A549 treated with CORT108297 at 1 μM for 4 hours (cell line): ENCODE data around the gene NUCKS1. TPM values are rescaled to one million over a fixed set of nuclear protein-coding genes. Genes with fewer than 3 reads are reported as not detected.

ENCODE experiments used
- total RNA-seq: library from RNA; stranded (reverse); fragments of 200-300 nt; extraction: Qiagen RNA extraction; gene quantifications from 5 replicates; pipeline ENCODE4 v1.2.3, GENCODE V29; 2022

Gene NUCKS1, protein sequence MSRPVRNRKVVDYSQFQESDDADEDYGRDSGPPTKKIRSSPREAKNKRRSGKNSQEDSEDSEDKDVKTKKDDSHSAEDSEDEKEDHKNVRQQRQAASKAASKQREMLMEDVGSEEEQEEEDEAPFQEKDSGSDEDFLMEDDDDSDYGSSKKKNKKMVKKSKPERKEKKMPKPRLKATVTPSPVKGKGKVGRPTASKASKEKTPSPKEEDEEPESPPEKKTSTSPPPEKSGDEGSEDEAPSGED
- total RNA-seq: 91.1 to 165 TPM (median 122 TPM) in 5 replicates

DNA sequence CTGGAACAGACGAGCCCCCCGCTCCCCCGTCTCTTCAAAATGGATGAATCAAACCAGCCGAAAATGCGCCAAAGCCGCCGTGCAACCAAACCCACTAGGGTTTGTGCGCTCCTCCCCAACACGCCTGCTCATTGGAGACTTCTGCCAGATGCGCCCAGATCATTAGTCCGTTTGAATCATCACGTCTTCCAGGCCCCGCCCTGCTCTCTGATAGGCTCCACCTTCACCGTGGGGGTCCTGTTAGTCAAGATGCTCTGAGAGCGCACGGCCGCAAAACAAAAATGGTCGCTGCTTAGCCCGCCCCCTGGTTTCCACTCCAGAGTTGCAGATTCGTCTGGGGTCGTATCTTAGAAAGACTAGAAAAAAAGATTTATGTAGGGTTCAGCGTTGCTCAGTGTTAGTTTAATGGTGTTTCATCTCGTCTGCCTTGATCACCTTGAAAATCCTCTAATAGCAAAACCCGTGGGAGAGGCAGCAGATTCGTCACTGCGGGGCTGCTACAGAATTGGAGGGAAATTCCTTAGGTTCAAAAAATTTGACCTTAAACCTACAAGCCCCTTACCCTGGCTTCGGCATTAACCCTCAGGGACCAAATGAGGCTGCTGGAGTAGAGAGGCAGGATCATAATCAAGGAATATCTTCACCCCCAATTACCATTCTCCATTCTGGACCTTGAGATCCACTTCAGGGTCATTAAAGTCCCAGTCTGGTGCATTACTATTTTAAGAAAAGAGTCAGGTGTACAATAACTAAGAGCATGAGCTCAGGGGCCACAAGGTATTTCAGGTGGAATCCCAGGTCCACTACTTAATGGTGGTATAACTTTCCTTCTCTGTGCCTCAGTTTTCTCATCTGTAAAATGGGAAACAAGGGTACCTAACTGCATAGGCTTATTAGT lies at the start of gene NUCKS1:
Gene NUCKS1, minus strand, starts transcription at position 45 of the 898 bp plus-strand sequence. CDS start 209 bp downstream, outside the sequence.

DNA sequence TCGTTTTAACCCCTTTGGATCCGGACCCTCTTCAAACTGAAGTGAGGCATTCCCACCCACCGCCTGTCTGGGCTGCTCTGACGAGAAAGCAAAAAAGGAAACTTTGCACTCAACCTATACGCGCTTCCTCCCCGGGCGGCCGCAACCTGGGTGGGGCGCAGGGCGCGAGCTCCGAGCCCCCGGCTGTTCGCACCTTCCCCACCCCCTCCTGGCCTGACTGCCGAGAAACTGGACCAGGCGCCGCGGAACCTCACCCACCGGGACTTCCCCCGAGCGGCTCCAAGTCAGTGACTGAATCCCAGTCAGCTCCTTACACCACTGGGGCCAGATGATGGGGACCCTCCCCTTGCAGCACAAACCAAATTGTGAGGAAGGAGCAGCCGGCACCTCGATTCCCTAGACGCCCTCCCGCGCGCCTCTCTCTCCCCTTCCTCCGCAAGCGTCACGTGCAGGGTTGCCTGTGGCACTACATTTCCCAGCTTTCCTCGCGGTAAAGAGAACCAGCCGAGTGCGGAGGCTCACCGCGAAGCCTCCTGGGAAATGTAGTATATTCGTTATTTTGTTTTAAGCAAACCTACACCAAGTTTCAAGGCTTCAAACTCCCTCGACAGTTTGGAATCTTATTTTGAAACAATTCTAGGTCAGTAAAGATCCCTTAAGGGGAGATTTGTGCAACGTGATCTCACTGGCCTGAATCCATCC lies 25.2 kb upstream of the NUCKS1 start, which contains the start of gene RAB29:
Gene RAB29, minus strand, starts transcription at position 468 of the 702 bp plus-strand sequence. CDS start 526 bp downstream, outside the sequence.

DNA sequence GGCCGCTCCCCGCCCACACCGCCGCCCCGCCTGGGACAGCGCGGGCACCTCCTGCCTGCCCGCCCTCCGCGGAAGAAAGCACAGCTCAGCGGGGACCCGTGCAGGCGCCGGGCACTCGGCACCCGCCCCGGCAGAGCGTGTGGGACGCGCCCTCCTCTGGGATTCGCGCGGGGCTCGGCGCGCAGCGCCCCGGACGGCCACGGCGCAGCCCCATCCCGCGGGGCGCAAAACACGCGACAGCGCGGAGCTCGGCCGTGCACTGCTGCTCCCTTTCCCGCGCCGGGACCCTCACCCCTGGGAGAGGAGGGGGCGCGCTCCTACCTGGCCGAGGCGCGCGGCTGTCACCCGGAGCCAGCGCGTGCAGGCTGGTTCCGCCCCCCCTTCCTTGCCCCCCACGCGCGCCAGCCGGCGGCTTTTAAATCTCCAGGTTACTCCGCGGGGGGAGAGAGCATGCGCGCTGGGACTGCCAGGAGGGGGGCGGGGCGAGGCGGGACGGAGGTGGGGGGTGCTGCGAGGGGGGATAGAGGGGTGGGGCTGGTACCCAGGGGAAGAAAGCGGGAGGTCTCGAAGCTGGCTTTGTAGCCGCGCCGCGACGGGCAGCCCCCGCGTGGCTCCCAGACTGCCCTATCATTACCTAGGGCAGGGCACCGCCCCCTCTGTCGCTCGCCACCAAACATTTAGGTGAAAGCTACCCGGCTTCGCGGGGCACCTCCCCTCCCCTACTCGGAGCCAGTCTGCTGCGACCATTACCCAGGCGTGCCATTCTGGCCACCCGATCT lies 69.7 kb downstream of the NUCKS1 start, which contains the start of gene SLC45A3:
Gene SLC45A3, minus strand, starts transcription at position 437 of the 779 bp plus-strand sequence. CDS start 15,853 bp downstream, outside the sequence.

Other genes starting within 250 kb of the NUCKS1 start
- gene CDK18, start 245.5 kb downstream of the NUCKS1 start, total RNA-seq: 0.55 to 1.5 TPM (median 0.89 TPM) in 5 replicates
- gene ELK4, start 118.2 kb downstream of the NUCKS1 start, total RNA-seq: 6.2 to 6.9 TPM (median 6.5 TPM) in 5 replicates
- 5.2 to 7.2 TPM (median 6.9 TPM) in 5 replicates for gene SLC45A3, start 69.7 kb downstream of the NUCKS1 start, total RNA-seq
- gene RAB29, start 25.3 kb upstream of the NUCKS1 start, total RNA-seq: 11.6 to 13.2 TPM (median 12.1 TPM) in 5 replicates
- 21.5 to 25.6 TPM (median 23.4 TPM) in 5 replicates for gene SLC41A1, start 63.0 kb upstream of the NUCKS1 start, total RNA-seq
- not detected in 5 replicates for gene PM20D1, start 100.0 kb upstream of the NUCKS1 start, total RNA-seq
- gene SLC26A9, start 193.3 kb upstream of the NUCKS1 start, total RNA-seq: 0.05 to 0.09 TPM (median 0.08 TPM) in 5 replicates